WTC11 (cell line): ENCODE data around the gene MALAT1. TPM values are rescaled to one million over a fixed set of nuclear protein-coding genes. Genes with fewer than 3 reads are reported as not detected.
A peak's percentile ranks its signal among the peaks of the same experiment; 100 is the strongest.

ENCODE experiments used
- ATAC-seq: fragments of 200-7000 bp; cut with Tn5 transposase; 2 replicates; pipeline ENCODE4 v1.10.0; 2021; ENCODE audit warnings: mild to moderate bottlenecking, moderate library complexity
- CTCF ChIA-PET: fragments of 300-600 bp; sonication (Branson Sonifier 250); formaldehyde crosslinking; loops from one replicate; lab custom pipeline; 2021; ENCODE audit warnings: antibody characterized with exemption; lab: Charles Lee
- POLR2A ChIA-PET: fragments of 350-600 bp; sonication (Branson Sonifier 250); formaldehyde crosslinking; loops from one replicate; lab custom pipeline; 2021; ENCODE audit warnings: antibody characterized with exemption; lab: Charles Lee
- DNase-seq: peaks from one replicate; pipeline ENCODE4 v3.0.0; 2021; ENCODE audit warnings: low spot score
- H3K27ac Mint-ChIP-seq: 2 replicates; pipeline ENCODE4 v1.8.0; 2021; ENCODE audit warnings: mixed read lengths
- H3K27me3 Mint-ChIP-seq: 2 replicates; pipeline ENCODE4 v1.8.0; 2021; ENCODE audit warnings: low read depth, mild to moderate bottlenecking, moderate library complexity, mixed read lengths
- H3K36me3 Mint-ChIP-seq: 2 replicates; pipeline ENCODE4 v1.8.0; 2021; ENCODE audit warnings: mixed read lengths
- H3K4me1 Mint-ChIP-seq: 2 replicates; pipeline ENCODE4 v1.8.0; 2022; ENCODE audit warnings: mixed read lengths
- H3K4me3 Mint-ChIP-seq: 2 replicates; pipeline ENCODE4 v1.8.0; 2021; ENCODE audit warnings: mild to moderate bottlenecking, moderate library complexity, mixed read lengths
- H3K9me3 Mint-ChIP-seq: 2 replicates; pipeline ENCODE4 v1.8.0; 2021; ENCODE audit warnings: mixed read lengths
- AFF4 ChIP-seq: sonication (generic); formaldehyde crosslinking; IDR thresholded peaks from 2 replicates; pipeline ENCODE4 v1.8.1; 2023; ENCODE audit warnings: mild to moderate bottlenecking, missing genetic modification reagents, borderline replicate concordance
- ATF6 ChIP-seq: sonication (generic); formaldehyde crosslinking; IDR thresholded peaks from 2 replicates; pipeline ENCODE4 v1.8.1; 2023; ENCODE audit warnings: mild to moderate bottlenecking, missing genetic modification reagents
- CBFB ChIP-seq: sonication (generic); formaldehyde crosslinking; IDR thresholded peaks from 2 replicates; pipeline ENCODE4 v1.8.1; 2022; ENCODE audit warnings: mild to moderate bottlenecking, low read depth, missing genetic modification reagents
- CDX4 ChIP-seq: fragments of 250-450 bp; sonication (Bioruptor Pico); IDR thresholded peaks from 2 replicates; pipeline ENCODE4 v1.9.0; 2021; ENCODE audit warnings: moderate library complexity, mild to moderate bottlenecking, inconsistent platforms, borderline replicate concordance
- CREB1 ChIP-seq: sonication (generic); formaldehyde crosslinking; IDR thresholded peaks from 2 replicates; pipeline ENCODE4 v1.8.0; 2023; ENCODE audit warnings: mild to moderate bottlenecking, missing genetic modification reagents
- CREM ChIP-seq: sonication (generic); formaldehyde crosslinking; IDR thresholded peaks from 2 replicates; pipeline ENCODE4 v1.8.1; 2022; ENCODE audit warnings: mild to moderate bottlenecking, missing genetic modification reagents, moderate library complexity
- EMX1 ChIP-seq: fragments of 250-450 bp; sonication (Bioruptor Pico); IDR thresholded peaks from 2 replicates; pipeline ENCODE4 v1.8.0; 2021; ENCODE audit warnings: mild to moderate bottlenecking
- ETV6 ChIP-seq: sonication (generic); formaldehyde crosslinking; IDR thresholded peaks from 2 replicates; pipeline ENCODE4 v1.8.1; 2022; ENCODE audit warnings: mild to moderate bottlenecking, missing genetic modification reagents
- IRF2 ChIP-seq: sonication (generic); formaldehyde crosslinking; IDR thresholded peaks from 2 replicates; pipeline ENCODE4 v1.8.0; 2022; ENCODE audit warnings: low read depth, missing genetic modification reagents, borderline replicate concordance
- JAZF1 ChIP-seq: fragments of 250-450 bp; sonication (Bioruptor Pico); IDR thresholded peaks from 2 replicates; pipeline ENCODE4 v1.9.0; 2021; ENCODE audit warnings: moderate library complexity, mild to moderate bottlenecking, inconsistent platforms
- MLX ChIP-seq: sonication (generic); formaldehyde crosslinking; IDR thresholded peaks from 2 replicates; pipeline ENCODE4 v1.8.1; 2023; ENCODE audit warnings: mild to moderate bottlenecking, missing genetic modification reagents, moderate library complexity
- NR2C2 ChIP-seq: sonication (generic); formaldehyde crosslinking; IDR thresholded peaks from 2 replicates; pipeline ENCODE4 v1.8.0; 2022; ENCODE audit warnings: mild to moderate bottlenecking, missing genetic modification reagents
- PRRX2 ChIP-seq: fragments of 250-450 bp; sonication (Bioruptor Pico); IDR thresholded peaks from 2 replicates; pipeline ENCODE4 v1.8.0; 2021; ENCODE audit warnings: mild to moderate bottlenecking
- RORB ChIP-seq: fragments of 250-450 bp; sonication (Bioruptor Pico); IDR thresholded peaks from 2 replicates; pipeline ENCODE4 v1.9.0; 2021; ENCODE audit warnings: mild to moderate bottlenecking
- SP1 ChIP-seq: sonication (generic); formaldehyde crosslinking; conservative IDR thresholded peaks from 2 replicates; pipeline ENCODE4 v1.8.1; 2022; ENCODE audit warnings: missing genetic modification reagents
- ZNF416 ChIP-seq: fragments of 250-450 bp; sonication (Bioruptor Pico); IDR thresholded peaks from 2 replicates; pipeline ENCODE4 v1.9.0; 2021; ENCODE audit warnings: mild to moderate bottlenecking, inconsistent platforms
- ZNF425 ChIP-seq: fragments of 250-450 bp; sonication (Bioruptor Pico); conservative IDR thresholded peaks from 2 replicates; pipeline ENCODE4 v1.9.0; 2021; ENCODE audit warnings: mild to moderate bottlenecking
- ZNF512 ChIP-seq: sonication (generic); formaldehyde crosslinking; IDR thresholded peaks from 2 replicates; pipeline ENCODE4 v1.8.1; 2022; ENCODE audit warnings: missing genetic modification reagents, borderline replicate concordance
- total RNA-seq: library from RNA; stranded (reverse); gene quantifications from 3 replicates; pipeline ENCODE4 v1.2.3, GENCODE V29; 2021

The MALAT1 gene
- total RNA-seq, 1 experiment from 2014 or later, result 1,830 TPM

- H3K4me3 Mint-ChIP-seq, result peak overlapping the region; percentile 72
- TF ChIP-seq CREM (CRISPR knock-in tag), result 0 out of 2 replicates have a peak, but pooled peaks have one; percentile 10
- no peak for TF ChIP-seq AFF4 (CRISPR knock-in tag)
- TF ChIP-seq ZNF416 (CRISPR knock-in tag), result no peak
- TF ChIP-seq ATF6 (CRISPR knock-in tag), result no peak
- no peaks in the 10 kb centered on the region for H3K9me3 Mint-ChIP-seq
- peaks cover 19% of the 10 kb centered on the region for H3K4me1 Mint-ChIP-seq
- POLR2A ChIA-PET, result interaction anchor here (1.1 to 2.1 kb wide), 4 partner anchors 18 to 172 kb away, joined by 4 to 11 read pairs (median 6); partner anchors contain the start of genes MALAT1 and TIGD3
- DNase-seq, result no peak
- CTCF ChIA-PET, result interaction anchor here (0.6 to 3.3 kb wide), 16 partner anchors 13 to 196 kb away, joined by 3 to 27 read pairs (median 6); partner anchors contain the start of genes FAM89B and ZNRD2
- no peak for ATAC-seq
- peaks cover 10% of the 10 kb centered on the region for H3K36me3 Mint-ChIP-seq
- peaks cover 11% of the 10 kb centered on the region for H3K27me3 Mint-ChIP-seq
- no peak overlapping the region; the same call in 1 of the 2 replicates for H3K27ac Mint-ChIP-seq
Measured at GRCh38 chr11:65525546-65526480, 27.0 kb downstream of the MALAT1 start.

- peak overlapping the region; percentile 72; the same call in 1 of the 2 replicates for H3K4me3 Mint-ChIP-seq
- peaks cover 16% of the 10 kb centered on the region for H3K4me1 Mint-ChIP-seq
- H3K36me3 Mint-ChIP-seq, result peaks cover 19% of the 10 kb centered on the region
- DNase-seq, result no peak
- H3K9me3 Mint-ChIP-seq, result no peaks in the 10 kb centered on the region
- H3K27me3 Mint-ChIP-seq, result peaks cover 11% of the 10 kb centered on the region
- ChIA-PET POLR2A (no interaction called here), CTCF (interaction anchor here (3.3 kb wide), 1 partner anchor 14 kb away, joined by 27 read pairs; no protein-coding TSS in a partner anchor)
- no peak for ATAC-seq
- H3K27ac Mint-ChIP-seq, result no peak overlapping the region
- no peak for TF ChIP-seq IRF2
- no peak for TF ChIP-seq ZNF512 (CRISPR knock-in tag)
- no peak for TF ChIP-seq ZNF425 (CRISPR knock-in tag)
- no peak for TF ChIP-seq ZNF416 (CRISPR knock-in tag)
- TF ChIP-seq NR2C2 (CRISPR knock-in tag), result no peak
- TF ChIP-seq JAZF1 (CRISPR knock-in tag), result no peak
- TF ChIP-seq RORB (CRISPR knock-in tag), result no peak
- no peak for TF ChIP-seq PRRX2 (CRISPR knock-in tag)
- TF ChIP-seq EMX1, result no peak
- no peak for TF ChIP-seq CREB1 (CRISPR knock-in tag)
- TF ChIP-seq CBFB (CRISPR knock-in tag), result no peak
- TF ChIP-seq CDX4, result no peak
- TF ChIP-seq ETV6 (CRISPR knock-in tag), result no peak
- no peak for TF ChIP-seq CREM (CRISPR knock-in tag)
- no peak for TF ChIP-seq MLX
- TF ChIP-seq SP1 (CRISPR knock-in tag), result no peak
- no peak for TF ChIP-seq ATF6 (CRISPR knock-in tag)
Measured at GRCh38 chr11:65526744-65527143, 27.9 kb downstream of the MALAT1 start.
